ENCODE measurements around the gene DRG2. TPM values are rescaled to one million over a fixed set of nuclear protein-coding genes. Genes with fewer than 3 reads are reported as not detected.
A peak's percentile ranks its signal among the peaks of the same experiment; 100 is the strongest.

The DRG2 gene
- polyA plus RNA-seq, 3 donors = 26.9 to 36.1 (median 32.0) TPM

- H3K9me3 ChIP-seq (replicated peaks in 1 of 2; ENCODE audit: control insufficient read depth in 1 of 2, insufficient read depth in 1 of 2, low read length in 2 of 2) = no peaks in the 10 kb centered on the region
- Mint-ChIP-seq H3K9me3 (no peaks in the 10 kb centered on the region), H3K4me1 (peaks cover 11% of the 10 kb centered on the region), H3K4me3 (no peak overlapping the region), H3K36me3 (peaks cover 74 to 86% of the 10 kb centered on the region in 2 donors), H3K27ac (peak overlapping the region in 1 of 7 donors; percentile 13), H3K27me3 (ENCODE audit: low read depth in 3 of 3) (no peaks in the 10 kb centered on the region)
- no peak for DNase-seq
- H3K9ac ChIP-seq (ENCODE audit: insufficient read depth, low read length, poor library complexity, severe bottlenecking) = no peak overlapping the region
- H3K27me3 ChIP-seq (ENCODE audit: control insufficient read depth in 2 of 2, insufficient read depth in 2 of 2, low read length in 2 of 2) = no peaks in the 10 kb centered on the region
- H3K4me3 ChIP-seq (replicated peaks in 1 of 3; ENCODE audit: low read depth in 2 of 3, low read length in 3 of 3) = no peak overlapping the region
- H3K79me2 ChIP-seq (ENCODE audit: insufficient read depth, low read length) = no peaks in the 10 kb centered on the region
- no peak for TF ChIP-seq CTCF (IDR thresholded peaks at IDR 0.05)
- H4K20me1 ChIP-seq (ENCODE audit: insufficient read depth, low read length) = peaks cover 15% of the 10 kb centered on the region
- H3K4me1 ChIP-seq (ENCODE audit: control insufficient read depth in 1 of 2, insufficient read depth in 2 of 2, low read length in 2 of 2) = peaks cover 4 to 11% of the 10 kb centered on the region in 2 donors
- no peak overlapping the region for H3K4me2 ChIP-seq (replicated peaks; ENCODE audit: extremely low read depth, low read length, poor library complexity, severe bottlenecking)
- 98% methylated on average over 7 of the region's 14 CpGs for WGBS (ENCODE audit: insufficient coverage)
- no peak overlapping the region for H3K27ac ChIP-seq (ENCODE audit: low read depth in 1 of 2, low read length in 2 of 2)
- peaks cover 76 to 87% of the 10 kb centered on the region in 2 donors for H3K36me3 ChIP-seq (replicated peaks in 1 of 2; ENCODE audit: control insufficient read depth in 1 of 2, insufficient read depth in 2 of 2, low read length in 2 of 2)
- no peak overlapping the region for H2AFZ ChIP-seq (ENCODE audit: insufficient read depth, low read depth, low read length, poor library complexity, severe bottlenecking)
- intact Hi-C loops (cut with micrococcal nuclease) = no loop called here
These were observed 11.8 kb downstream of the DRG2 start for GRCh38 chr17:18099516-18099915.

GRCh38 chr17:18100616-18101015, 12.9 kb downstream of the DRG2 start:
- no peak overlapping the region for H3K9ac ChIP-seq (ENCODE audit: insufficient read depth, low read length, poor library complexity, severe bottlenecking)
- H3K79me2 ChIP-seq (ENCODE audit: insufficient read depth, low read length) = no peaks in the 10 kb centered on the region
- H3K4me3 ChIP-seq (replicated peaks in 1 of 3; ENCODE audit: low read depth in 2 of 3, low read length in 3 of 3) = no peak overlapping the region
- H3K4me2 ChIP-seq (replicated peaks; ENCODE audit: extremely low read depth, low read length, poor library complexity, severe bottlenecking) = no peak overlapping the region
- intact Hi-C loops (cut with micrococcal nuclease) = no loop called here
- H2AFZ ChIP-seq (ENCODE audit: insufficient read depth, low read depth, low read length, poor library complexity, severe bottlenecking) = no peak overlapping the region
- H3K4me1 ChIP-seq (ENCODE audit: control insufficient read depth in 1 of 2, insufficient read depth in 2 of 2, low read length in 2 of 2) = peaks cover 4 to 11% of the 10 kb centered on the region in 2 donors
- no peak for TF ChIP-seq CTCF (IDR thresholded peaks at IDR 0.05)
- H3K27ac ChIP-seq (ENCODE audit: low read depth in 1 of 2, low read length in 2 of 2) = no peak overlapping the region
- H3K27me3 ChIP-seq (ENCODE audit: control insufficient read depth in 2 of 2, insufficient read depth in 2 of 2, low read length in 2 of 2) = no peaks in the 10 kb centered on the region
- 93% methylated on average over 9 of the region's 10 CpGs for WGBS (ENCODE audit: insufficient coverage)
- H3K27ac Mint-ChIP-seq = peak overlapping the region in 1 of 7 donors; percentile 20
- H3K9me3 ChIP-seq (replicated peaks in 1 of 2; ENCODE audit: control insufficient read depth in 1 of 2, insufficient read depth in 1 of 2, low read length in 2 of 2) = no peaks in the 10 kb centered on the region
- peaks cover 74 to 85% of the 10 kb centered on the region in 2 donors for H3K36me3 Mint-ChIP-seq
- no peak for DNase-seq
- no peak overlapping the region for H3K4me3 Mint-ChIP-seq
- peaks cover 80 to 93% of the 10 kb centered on the region in 2 donors for H3K36me3 ChIP-seq (replicated peaks in 1 of 2; ENCODE audit: control insufficient read depth in 1 of 2, insufficient read depth in 2 of 2, low read length in 2 of 2)
- peaks cover 15% of the 10 kb centered on the region for H4K20me1 ChIP-seq (ENCODE audit: insufficient read depth, low read length)
- no peaks in the 10 kb centered on the region for H3K27me3 Mint-ChIP-seq (ENCODE audit: low read depth in 3 of 3)
- H3K4me1 Mint-ChIP-seq = peaks cover 11% of the 10 kb centered on the region
- H3K9me3 Mint-ChIP-seq = no peaks in the 10 kb centered on the region

Data from CD14-positive monocyte (primary cell).